Measurements from ENCODE around the gene RFESD. TPM values are rescaled to one million over a fixed set of nuclear protein-coding genes. Genes with fewer than 3 reads are reported as not detected.

RFESD gene
- total RNA-seq, 1 donor from 2014 or later: 0.52 TPM

- H3K4me3 ChIP-seq (ENCODE audit: low read depth, low read length): no peak overlapping the region
- TF ChIP-seq CTCF (conservative IDR thresholded peaks at IDR 0.05; ENCODE audit: low read depth, low read length): no peak
- DNase-seq (ENCODE audit: low read depth): no peak
Observed at GRCh38 chr5:95670568-95670967, 24.0 kb downstream of the RFESD start.

DNA sequence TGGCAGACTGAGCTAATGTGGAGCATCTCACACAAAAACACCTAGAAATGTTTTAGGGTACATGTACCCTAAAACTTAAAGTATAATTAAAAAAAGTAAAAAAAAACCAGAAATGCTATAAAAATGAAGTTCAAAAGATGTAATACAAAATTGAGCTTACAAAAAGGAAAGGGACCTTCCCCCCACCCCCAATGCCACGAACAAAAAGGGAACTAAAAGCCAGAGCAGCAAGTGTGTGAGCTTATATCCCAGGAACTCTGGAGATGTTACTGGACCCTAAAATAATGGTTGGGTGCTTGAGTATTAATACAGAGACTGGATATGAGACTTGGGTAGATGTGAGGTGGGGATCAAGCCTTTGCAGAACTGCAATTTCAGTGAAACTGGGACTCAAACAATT is 25.2 kb downstream of the RFESD start:
- TF ChIP-seq CTCF (conservative IDR thresholded peaks at IDR 0.05; ENCODE audit: low read depth, low read length): no peak
- no peak overlapping the region for H3K4me3 ChIP-seq (ENCODE audit: low read depth, low read length)
- DNase-seq (ENCODE audit: low read depth): no peak

- no peak for TF ChIP-seq CTCF (conservative IDR thresholded peaks at IDR 0.05; ENCODE audit: low read depth, low read length)
- no peak overlapping the region for H3K4me3 ChIP-seq (ENCODE audit: low read depth, low read length)
- DNase-seq (ENCODE audit: low read depth): no peak
Observed at GRCh38 chr5:95672641-95673040, 26.1 kb downstream of the RFESD start.

- no peak for DNase-seq (ENCODE audit: low read depth)
- H3K4me3 ChIP-seq (ENCODE audit: low read depth, low read length): no peak overlapping the region
- TF ChIP-seq CTCF (conservative IDR thresholded peaks at IDR 0.05; ENCODE audit: low read depth, low read length): no peak
Observed at GRCh38 chr5:95673081-95673480, 26.5 kb downstream of the RFESD start.

DNA sequence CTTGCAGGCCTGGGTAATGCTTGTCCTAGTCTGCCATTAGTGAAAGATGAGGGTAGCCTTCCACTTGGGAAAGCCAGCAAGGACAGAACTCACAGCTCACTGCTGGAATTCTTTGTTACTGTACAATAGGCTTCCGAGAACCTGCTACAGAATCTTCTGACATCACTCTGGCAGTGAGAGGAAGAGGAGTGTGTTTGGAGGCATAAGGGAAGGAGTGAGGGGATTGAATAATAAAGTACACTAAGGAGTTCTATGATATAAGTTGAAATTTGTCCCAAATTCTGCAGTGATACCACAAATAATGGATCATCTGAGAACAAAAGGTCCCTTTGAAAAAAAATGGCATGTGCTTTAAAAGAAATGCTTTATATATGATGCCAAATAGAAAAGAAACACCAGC is 36.3 kb downstream of the RFESD start, which contains the start of gene SPATA9:
Gene SPATA9 (minus strand): TSS at position 101 of the 400 bp plus-strand sequence. CDS start 137 bp downstream, outside the sequence.
- H3K4me3 ChIP-seq (ENCODE audit: low read depth, low read length): no peak within 1 kb of the TSS
- DNase-seq (ENCODE audit: low read depth): no peak
- TF ChIP-seq CTCF (conservative IDR thresholded peaks at IDR 0.05; ENCODE audit: low read depth, low read length): no peak

GRCh38 chr5:95684361-95684760 is 37.8 kb downstream of the RFESD start:
- no peak overlapping the region for H3K4me3 ChIP-seq (ENCODE audit: low read depth, low read length)
- no peak for TF ChIP-seq CTCF (conservative IDR thresholded peaks at IDR 0.05; ENCODE audit: low read depth, low read length)
- DNase-seq (ENCODE audit: low read depth): no peak

- no peak for DNase-seq (ENCODE audit: low read depth)
- no peak overlapping the region for H3K4me3 ChIP-seq (ENCODE audit: low read depth, low read length)
- TF ChIP-seq CTCF (conservative IDR thresholded peaks at IDR 0.05; ENCODE audit: low read depth, low read length): no peak
Observed at GRCh38 chr5:95686651-95687050, 40.1 kb downstream of the RFESD start.
